ENCODE results near the gene FSIP1. TPM values are rescaled to one million over a fixed set of nuclear protein-coding genes. Genes with fewer than 3 reads are reported as not detected.
A peak's percentile ranks its signal among the peaks of the same experiment; 100 is the strongest.

The FSIP1 gene
- total RNA-seq, 4 donors from 2014 or later, result 0.83 to 4.6 (median 1.4) TPM

GRCh38 chr15:39596358-39597051 lies 186.1 kb downstream of the FSIP1 start:
- peak overlapping the region in 2 of 4 donors; percentile 54 to 87 for H3K27ac ChIP-seq (replicated peaks in 1 of 4)
- TF ChIP-seq POLR2AphosphoS5 (IDR thresholded peaks at IDR 0.05), result peak in 1 of 2 donors; percentile 11
- TF ChIP-seq CTCF (IDR thresholded peaks at IDR 0.05), result no peak
- intact Hi-C loops (cut with DNase I), result no loop called here
- peaks cover 0 to 70% (median 61%) of the 10 kb centered on the region in 4 donors for H3K4me1 ChIP-seq
- no peaks in the 10 kb centered on the region for H3K27me3 ChIP-seq
- peaks cover 32 to 55% (median 51%) of the 10 kb centered on the region in 4 donors for H3K36me3 ChIP-seq
- H3K9me3 ChIP-seq, result no peaks in the 10 kb centered on the region
- H3K4me3 ChIP-seq, result no peak overlapping the region
- DNase-seq (ENCODE audit: extremely low spot score), result no peak
- WGBS, result 67% methylated on average over 5 of the region's 5 CpGs

GRCh38 chr15:39595338-39596221 lies 187.1 kb downstream of the FSIP1 start:
- Histone ChIP-seq H3K27me3 (no peaks in the 10 kb centered on the region), H3K9me3 (no peaks in the 10 kb centered on the region), H3K27ac (replicated peaks in 1 of 4) (peak overlapping the region; percentile 36 to 87 (median 49)), H3K4me3 (no peak overlapping the region), H3K36me3 (peaks cover 39 to 65% (median 60%) of the 10 kb centered on the region in 4 donors), H3K4me1 (peaks cover 0 to 79% (median 70%) of the 10 kb centered on the region in 4 donors)
- TF ChIP-seq POLR2AphosphoS5 (IDR thresholded peaks at IDR 0.05), result peak; percentile 10 to 82
- TF ChIP-seq EP300 (IDR thresholded peaks at IDR 0.05), result no peak
- intact Hi-C loops (cut with DNase I), result no loop called here
- WGBS, result 72% methylated on average over 8 of the region's 8 CpGs
- DNase-seq (ENCODE audit: extremely low spot score), result no peak

GRCh38 chr15:39594446-39595337 lies 187.9 kb downstream of the FSIP1 start:
- WGBS, result 68% methylated on average over 5 of the region's 5 CpGs

GRCh38 chr15:39593656-39594445 lies 188.8 kb downstream of the FSIP1 start:
- H3K27me3 ChIP-seq, result no peaks in the 10 kb centered on the region
- peaks cover 56 to 82% (median 77%) of the 10 kb centered on the region in 4 donors for H3K36me3 ChIP-seq
- no peak for DNase-seq (ENCODE audit: extremely low spot score)
- peak overlapping the region; percentile 20 to 87 (median 38) for H3K27ac ChIP-seq (replicated peaks in 1 of 4)
- 78% methylated on average over 7 of the region's 7 CpGs for WGBS
- TF ChIP-seq POLR2AphosphoS5 (IDR thresholded peaks at IDR 0.05), result peak in 1 of 2 donors; percentile 65
- TF ChIP-seq POLR2A (IDR thresholded peaks at IDR 0.05; ENCODE audit: low read depth), result no peak
- TF ChIP-seq CTCF (IDR thresholded peaks at IDR 0.05), result no peak
- TF ChIP-seq EP300 (IDR thresholded peaks at IDR 0.05), result no peak
- intact Hi-C loops (cut with DNase I), result no loop called here
- peaks cover 0 to 85% (median 75%) of the 10 kb centered on the region in 4 donors for H3K4me1 ChIP-seq
- no peak overlapping the region for H3K4me3 ChIP-seq
- no peaks in the 10 kb centered on the region for H3K9me3 ChIP-seq

More at GRCh38 chr15:39594446-39595337, 187.9 kb downstream of the FSIP1 start:
- Histone ChIP-seq H3K4me3 (no peak overlapping the region), H3K9me3 (no peaks in the 10 kb centered on the region), H3K4me1 (peaks cover 0 to 85% (median 73%) of the 10 kb centered on the region in 4 donors), H3K36me3 (peaks cover 48 to 74% (median 69%) of the 10 kb centered on the region in 4 donors), H3K27me3 (no peaks in the 10 kb centered on the region), H3K27ac (replicated peaks in 1 of 4) (peak overlapping the region; percentile 36 to 87 (median 49))
- intact Hi-C loops (cut with DNase I), result no loop called here
- no peak for DNase-seq (ENCODE audit: extremely low spot score)
- TF ChIP-seq POLR2AphosphoS5 (IDR thresholded peaks at IDR 0.05) (peak in 1 of 2 donors; percentile 12), CTCF (IDR thresholded peaks at IDR 0.05) (no peak)
